Daoy (cell line): ENCODE data around the gene RAB40B. TPM values are rescaled to one million over a fixed set of nuclear protein-coding genes. Genes with fewer than 3 reads are reported as not detected.
A peak's percentile ranks its signal among the peaks of the same experiment; 100 is the strongest.

ENCODE experiments used
- DNase-seq: peaks from one replicate; pipeline ENCODE4 v3.0.0-alpha.2; 2015; ENCODE audit warnings: low read depth
- total RNA-seq: library from RNA; depleted of rRNA; stranded (reverse); fragments of >200 nt; shearing (Covaris generic); gene quantifications from 2 replicates; pipeline ENCODE4 v1.2.3, GENCODE V29; 2014

Gene RAB40B
- total RNA-seq, 1 experiment from 2014 or later = 1.5 TPM

DNA sequence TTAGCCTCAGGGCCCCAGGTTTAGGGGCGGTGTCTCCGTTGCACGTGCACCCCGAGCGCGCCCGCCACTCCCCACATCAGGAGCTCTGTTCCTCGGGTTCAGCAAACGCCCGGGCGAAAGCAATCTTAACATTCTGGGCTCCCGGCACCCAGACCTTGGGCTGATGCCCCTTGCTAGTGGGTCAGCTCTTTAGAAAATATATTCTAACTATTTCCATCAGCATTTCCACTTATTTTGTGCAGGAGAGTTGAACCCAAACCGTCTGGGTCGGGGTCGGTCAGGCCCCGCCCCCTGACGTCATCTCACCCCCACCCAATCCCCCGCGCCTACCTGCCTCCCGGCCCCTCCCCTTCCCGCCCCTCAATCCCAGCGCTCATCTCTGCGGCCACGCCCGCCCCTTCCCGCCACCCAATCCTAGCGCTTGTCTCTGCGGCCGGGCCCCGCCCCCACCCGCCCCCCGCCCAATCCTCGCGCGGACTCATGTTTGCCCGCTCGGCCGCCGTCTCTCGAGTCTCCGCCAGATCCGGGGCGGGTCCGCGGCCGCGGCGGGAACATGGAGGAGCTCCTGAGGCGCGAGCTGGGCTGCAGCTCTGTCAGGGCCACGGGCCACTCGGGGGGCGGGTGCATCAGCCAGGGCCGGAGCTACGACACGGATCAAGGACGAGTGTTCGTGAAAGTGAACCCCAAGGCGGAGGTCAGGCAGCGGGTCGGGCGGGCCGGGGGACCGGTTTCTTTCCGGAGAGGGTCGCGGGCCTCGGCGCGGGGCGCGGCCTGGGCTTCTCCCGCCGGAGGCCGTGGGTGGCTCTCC lies 17.9 kb upstream of the RAB40B start, which contains the start of gene FN3KRP:
Gene FN3KRP, plus strand, starts transcription at position 504 of the 808 bp plus-strand sequence. Its CDS starts 50 bp downstream, at position 554.
- DNase-seq = peak; percentile 93

DNA sequence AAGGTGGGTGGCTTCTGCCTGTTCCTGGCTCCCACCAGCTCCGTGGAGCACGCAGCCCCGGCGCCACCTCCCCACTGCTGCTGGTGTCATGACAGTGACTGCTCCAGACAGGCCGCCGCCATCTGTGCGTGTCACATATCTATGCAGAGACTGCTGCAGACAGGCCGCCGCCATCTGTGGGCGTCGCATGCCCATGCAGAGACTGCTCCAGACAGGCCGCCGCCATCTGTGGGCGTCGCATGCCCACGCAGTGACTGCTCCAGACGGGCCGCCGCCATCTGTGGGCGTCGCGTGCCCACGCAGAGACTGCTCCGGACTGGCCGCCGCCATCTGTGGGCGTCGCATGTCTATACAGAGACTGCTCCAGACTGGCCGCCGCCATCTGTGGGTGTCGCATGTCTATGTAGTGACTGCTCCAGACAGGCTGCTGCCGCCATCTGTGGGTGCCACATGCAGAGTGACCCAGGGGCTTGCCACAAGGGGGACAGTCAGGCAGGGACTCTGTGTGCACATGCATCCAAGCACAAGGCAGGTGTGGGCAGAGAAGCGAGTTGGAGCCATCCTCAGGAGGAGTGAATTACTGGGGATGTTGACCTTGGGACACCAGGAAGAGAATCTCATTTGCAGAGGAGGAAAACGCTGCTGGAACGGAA lies 14.7 kb upstream of the RAB40B start:
- no peak for DNase-seq

DNA sequence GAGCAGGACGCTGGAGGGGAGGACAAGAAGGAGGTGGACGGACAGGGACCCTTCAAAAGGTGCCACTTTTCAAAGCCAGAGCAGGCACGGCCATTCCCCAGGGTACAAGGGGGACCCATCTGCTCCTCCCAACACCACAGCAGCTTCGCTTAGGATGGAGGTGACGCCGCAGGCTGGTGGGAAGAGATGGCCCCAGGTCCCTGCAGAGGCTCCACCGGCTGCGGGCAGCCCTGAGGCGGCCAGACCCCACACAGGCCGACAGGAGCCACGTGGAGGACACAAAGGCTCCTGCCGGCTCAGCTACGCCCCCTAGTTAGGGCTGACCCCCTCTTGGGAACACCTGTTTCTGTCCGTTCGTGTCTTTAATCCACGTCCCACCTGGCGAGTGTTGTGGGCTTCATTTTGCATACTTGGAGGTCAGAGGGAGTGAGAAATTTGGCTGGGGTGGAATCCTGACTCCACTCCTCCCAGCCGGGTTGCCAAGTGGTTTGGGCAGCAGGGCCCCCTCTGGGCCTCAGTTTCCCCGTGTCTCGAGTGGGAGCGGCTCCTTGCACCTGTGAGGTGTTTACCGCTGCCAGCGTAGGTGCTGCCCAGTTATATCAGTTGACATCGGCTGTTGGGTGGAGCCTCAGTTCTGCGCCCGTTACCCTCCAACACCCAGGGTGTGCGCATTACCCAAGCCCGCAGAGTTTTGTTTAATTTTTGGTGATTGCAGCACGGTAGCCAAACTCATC lies 12.2 kb upstream of the RAB40B start:
- no peak for DNase-seq

DNA sequence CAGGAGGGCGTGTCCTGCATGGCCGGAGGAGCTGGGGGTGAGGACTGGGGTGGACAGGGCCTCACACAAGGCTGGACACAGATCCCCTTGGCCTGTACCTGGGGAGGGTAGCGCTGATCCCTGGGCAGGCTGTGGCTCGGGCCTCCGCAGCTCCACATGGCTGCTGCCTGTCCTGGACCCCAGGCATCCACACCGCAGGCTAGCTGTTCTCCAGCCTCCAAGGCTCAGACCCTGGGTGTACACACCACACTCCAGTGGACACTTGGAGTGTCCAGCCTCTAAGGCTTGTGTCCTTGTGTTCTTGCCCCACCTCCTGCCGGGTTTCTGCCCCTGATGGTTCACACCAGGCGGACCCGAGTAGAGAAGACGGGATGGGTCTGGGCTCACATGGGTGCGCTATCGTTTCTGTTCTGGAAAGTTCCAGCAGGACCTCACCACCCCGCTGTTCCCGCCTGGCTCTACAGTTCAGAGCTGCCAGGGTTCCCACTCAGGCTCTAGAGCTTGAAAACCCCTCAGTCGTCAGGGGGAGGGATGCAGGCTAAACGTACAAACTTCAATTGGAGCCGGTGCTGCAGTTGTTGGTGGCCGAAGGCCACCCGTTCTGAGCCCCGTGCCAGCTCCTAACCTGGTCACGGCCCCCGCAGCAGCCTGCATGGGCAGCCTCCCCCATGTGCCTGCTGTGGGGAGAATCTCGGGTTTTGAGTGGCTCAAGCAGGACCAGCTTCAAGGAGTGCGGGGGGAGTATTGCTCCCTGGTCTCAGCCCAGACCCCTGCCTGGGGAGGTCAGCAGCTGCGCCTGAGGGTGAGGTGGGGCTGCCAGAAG lies 11.4 kb upstream of the RAB40B start:
- DNase-seq = no peak

DNA sequence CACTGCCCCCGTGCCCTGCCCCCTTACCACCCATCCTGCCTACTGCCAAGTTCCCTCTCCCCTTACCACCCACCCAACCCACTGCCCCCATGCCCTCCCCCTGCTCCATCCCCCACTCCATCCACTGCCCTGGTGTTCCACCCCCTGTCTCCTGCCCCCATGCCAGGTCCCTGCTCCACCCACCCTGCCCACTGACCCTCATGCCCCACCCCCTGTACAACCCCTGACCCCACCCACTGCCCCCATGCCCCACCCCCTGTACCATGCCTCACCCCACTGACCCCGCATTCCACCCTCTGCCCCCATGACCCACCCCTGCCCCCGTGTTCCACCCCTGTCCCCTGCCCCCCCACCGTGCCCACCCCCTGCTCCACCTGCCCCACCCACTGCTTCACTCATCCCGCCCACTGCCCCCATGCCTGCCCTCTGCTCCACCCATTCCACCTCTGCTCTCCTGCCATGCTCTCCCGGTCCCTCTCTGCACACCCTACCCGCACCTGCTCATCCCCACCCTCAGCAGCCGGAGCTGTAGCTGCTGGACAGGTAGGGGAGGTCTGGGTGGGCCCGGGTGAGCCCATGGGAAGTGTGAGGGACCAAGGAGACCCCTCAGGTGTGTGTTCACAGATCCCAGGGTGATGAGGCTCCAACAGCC lies 10.7 kb upstream of the RAB40B start:
- no peak for DNase-seq

DNA sequence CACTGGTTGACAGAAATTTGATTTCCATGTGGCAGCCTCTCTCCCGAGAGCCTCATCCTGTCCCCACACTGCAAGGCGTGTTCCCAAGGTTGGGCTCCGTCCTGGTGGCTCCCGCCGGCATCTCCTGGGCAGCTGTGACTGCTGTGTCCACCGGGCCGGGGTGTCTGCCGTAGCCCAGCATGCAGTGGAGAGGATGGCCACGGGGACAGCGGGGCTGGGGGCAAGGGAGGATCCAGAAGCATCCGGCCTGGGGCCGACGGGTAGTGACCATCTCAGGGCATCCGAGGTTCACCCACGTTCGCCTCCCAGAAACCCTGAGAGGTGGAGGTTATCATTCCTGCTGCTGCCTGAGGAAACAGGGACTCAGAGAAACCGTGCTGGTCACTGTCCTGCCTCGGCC lies 7.3 kb upstream of the RAB40B start:
- no peak for DNase-seq

DNA sequence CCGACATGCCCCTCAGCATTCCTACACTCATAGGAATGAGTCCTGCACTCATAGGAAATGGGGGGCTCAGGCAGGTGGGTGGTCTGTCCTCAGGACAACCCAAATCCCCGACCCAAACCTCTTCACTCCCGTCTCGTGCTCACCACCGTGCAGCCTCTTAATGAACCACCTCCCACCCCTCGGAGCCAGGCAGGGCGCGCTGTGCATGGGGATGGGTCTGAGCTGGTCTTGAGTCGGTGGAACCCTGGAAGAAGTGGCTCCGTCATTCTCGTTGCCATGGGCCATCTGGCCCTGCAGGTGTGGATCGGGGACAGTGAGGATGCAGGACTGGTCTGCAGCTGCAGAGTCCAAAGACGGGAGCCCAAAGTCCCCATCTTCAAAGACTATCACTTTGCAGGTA lies 6.4 kb upstream of the RAB40B start:
- no peak for DNase-seq

DNA sequence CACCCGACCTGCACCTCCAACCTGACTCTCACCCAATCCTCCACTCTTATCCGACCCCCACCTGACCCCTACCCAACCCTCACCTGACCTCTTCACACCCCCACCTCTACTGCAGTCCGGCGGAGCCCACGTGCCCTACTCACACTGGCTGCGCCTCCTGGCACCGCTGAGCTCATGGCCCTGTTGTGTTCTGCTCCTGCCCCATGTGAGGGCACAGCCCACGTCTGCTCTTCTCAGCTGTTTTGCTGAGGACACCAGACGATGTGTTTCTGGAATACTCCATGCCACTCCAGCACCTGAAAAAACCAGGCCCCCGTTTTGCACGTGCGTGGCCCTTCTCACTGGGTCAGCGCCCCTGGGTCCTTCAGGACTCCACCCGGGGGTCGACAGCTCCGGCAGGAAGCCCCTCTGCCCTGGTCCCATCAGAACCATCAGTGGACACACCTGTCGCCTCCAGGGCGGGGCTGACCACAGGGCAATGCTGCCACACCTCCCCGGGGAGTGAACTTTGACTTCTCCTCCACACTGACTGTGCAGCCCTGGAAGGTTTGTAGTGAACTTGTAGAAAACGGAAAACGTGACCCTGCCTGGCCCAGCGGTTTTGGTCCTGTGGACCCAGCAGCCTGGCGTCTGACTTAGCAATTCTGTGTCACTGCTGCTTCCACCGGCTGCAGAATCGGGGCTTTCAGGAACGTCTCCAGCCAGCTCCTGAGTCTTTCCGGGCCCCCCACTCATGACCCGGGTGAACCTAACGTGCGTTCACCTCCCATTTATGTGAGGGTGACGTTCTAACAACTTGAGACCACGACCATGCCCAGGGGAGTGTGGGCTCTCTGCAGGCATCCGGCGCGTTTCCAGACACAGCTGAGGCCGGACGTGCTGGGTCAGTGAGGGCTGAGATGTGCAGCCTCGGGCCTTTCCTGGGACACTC lies 5.7 kb upstream of the RAB40B start:
- DNase-seq = no peak

DNA sequence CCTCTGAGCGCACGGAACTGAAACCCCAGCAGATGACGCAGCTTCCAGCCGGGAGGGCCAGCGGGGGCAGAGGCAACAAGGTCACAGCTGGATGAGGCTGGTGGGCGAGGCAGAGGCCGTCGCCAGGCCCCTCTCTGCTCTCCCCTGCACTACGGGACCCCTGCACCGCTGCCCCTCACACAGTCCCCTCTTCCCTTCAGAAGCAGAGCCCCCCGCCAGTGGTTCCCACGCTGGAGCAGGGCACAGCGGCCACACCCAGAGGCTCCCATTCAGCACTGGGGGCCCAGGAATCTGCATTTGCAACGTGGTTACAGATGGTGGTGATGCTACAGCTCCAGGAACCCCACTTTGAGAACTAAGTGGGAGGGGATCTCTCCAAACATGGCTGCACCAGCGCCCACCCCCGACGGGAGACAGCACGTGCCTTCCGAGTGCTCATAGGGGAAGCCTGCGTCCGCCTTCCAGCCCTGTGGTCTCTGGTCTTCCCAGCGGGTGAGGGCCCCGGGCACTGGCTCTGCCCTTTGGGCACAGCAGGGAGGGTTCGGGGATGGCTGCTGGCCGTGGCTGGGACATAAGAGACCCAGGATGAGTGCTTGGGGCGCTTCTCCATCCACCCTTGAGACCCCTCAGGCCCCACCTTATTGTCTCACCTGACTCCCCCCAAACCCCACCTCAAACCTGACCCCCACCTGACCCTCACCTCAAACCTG lies 4.7 kb upstream of the RAB40B start:
- DNase-seq = no peak

DNA sequence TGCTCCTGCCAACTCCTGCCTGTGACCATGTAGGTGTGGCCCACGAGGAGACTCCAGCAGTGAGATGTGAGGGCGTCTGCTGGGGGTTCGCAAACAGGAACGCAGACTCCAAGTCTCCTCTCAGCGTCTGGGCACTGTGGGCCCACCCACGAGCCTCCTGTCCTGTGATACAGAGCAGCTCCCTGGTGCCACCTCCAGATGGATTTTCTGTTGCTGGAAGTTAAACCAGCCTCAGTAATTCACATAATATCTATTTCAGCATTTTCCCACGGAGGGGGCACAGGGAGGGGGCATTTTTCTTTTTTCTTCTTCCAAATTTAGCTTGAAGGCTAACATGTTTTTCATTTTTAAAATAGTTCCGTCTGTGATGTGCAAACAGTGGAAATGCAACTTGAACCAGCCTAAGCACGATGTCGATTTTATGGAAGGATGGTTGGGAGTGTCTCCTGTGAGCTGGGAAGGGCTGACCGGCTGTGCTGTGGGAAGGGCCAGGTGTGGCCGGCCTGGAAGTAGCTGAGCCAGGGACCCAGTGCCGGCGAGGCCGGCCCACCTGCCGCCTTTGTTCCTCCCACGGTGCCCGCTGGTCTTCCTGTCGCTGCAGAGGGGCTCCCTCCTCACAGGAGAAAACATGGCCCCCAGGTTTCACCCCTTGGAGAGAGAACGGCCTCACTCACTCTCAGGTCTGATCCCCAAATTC lies 3.9 kb upstream of the RAB40B start:
- no peak for DNase-seq

DNA sequence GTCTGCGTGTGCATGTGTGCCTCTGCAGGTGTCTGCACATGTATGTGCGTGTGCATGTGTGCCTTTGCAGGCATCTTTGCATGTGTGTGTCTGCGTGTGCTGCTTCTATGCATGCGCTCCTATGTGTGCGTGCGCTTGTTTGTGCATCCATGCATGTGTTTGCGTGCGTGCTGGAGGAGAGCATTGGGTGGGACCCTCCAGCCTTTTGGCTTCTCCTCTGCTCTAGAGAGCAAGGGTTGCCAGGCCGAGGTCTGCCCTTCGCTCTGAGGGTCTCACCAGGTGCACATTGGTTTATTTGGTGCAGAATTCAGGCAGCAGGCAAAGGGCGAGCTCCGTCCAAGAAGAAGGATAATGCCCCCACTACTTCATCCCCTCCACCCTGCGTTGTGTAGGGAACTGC lies 1.1 kb upstream of the RAB40B start:
- DNase-seq = no peak

DNA sequence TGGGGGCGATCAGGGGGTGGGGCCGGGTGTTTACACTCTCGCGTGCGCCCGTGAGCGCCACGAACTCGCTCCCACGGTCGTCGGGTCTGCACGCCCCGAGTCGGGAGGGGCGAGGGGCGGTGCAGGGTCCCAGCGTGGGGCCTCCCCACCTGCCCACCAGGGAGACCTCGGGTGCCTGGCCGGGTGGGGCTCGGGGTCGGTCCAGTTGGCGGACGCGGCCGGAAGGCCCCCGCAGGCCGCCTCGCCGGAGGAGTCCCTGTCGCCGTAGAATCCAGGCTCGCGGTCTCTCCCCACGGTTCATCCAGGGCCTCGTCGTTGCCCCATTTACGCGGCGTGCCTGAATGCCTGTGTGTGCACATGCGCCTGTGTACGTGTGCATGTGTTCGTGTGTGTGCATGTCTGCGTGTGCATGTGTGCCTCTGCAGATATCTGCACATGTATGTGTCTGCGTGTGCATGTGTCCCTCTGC lies 510 bp upstream of the RAB40B start:
- no peak for DNase-seq

DNA sequence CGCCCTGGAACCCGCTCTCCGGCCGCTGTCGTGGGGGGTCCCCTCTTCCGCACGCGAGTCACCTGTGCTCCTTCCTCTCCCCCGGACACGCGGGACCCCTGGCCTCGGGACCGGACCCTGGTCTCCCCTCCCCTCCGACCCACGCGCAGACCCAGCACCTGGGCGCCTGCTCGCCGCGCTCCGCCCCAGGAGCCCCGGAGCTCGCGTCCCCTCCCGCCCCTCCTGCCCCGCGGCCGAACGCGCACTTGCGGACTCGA lies 762 bp downstream of the RAB40B start:
- DNase-seq = no peak

DNA sequence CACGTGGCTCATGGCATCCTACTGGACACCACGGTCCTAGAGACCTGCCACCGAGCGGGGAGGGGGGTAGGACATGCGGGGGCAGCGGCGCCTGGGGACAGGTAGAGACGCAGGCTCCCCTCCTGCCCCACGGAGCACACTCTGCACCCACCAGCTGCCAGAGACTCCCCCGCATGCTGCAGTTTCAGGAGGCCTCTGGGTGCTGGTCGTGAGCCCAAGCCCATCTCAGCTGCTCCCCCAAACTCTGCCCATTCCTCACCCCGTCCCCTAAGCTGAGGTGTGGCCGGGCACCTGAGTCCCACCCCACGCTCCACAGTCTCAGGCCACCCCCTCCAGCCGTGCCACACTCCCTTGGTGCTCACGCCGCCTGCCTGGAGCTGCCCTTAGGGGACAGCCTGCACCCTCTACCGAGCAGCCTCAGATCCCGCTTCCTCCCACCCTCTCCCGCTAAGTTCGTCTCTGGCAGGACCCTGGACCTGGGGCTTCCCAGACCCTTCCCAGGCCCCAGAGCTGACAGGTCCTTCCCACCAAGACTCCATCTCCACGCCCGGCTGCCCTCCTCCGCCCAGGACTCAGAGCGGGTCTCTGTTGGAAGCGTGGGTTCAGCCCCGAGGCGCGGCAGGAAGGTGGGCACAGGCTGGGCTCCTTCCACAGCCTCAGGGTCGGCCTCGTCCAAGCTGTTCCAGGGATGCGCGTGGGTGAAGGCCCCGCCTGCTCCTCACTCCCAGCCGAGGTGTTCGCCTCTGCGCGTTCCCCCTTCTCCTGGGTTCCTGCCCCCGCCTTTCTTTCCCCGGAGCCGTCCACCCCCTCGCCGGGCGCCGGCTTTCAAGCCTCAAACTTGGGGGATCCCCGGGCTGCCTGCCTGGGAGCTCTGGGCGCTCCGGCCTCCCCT lies 1.3 kb downstream of the RAB40B start:
- DNase-seq = no peak

DNA sequence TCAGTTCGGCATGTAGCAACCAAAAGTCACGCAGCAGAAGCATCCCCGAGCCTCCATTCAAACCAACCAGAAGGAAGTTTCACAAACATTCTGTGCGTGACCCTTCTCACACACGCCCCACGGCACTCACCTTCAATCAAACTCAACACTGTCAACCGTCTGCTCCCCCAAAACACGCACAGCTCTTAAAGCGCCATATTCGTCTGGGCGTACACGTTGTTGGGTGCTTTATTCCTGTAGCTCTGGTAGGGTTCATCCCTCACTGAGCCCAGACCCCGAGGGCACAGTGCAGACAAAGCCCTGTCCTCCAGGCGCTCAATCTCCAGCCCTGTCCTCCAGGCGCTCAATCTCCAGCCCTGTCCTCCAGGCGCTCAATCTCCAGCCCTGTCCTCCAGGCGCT lies 2.2 kb downstream of the RAB40B start:
- DNase-seq = no peak

DNA sequence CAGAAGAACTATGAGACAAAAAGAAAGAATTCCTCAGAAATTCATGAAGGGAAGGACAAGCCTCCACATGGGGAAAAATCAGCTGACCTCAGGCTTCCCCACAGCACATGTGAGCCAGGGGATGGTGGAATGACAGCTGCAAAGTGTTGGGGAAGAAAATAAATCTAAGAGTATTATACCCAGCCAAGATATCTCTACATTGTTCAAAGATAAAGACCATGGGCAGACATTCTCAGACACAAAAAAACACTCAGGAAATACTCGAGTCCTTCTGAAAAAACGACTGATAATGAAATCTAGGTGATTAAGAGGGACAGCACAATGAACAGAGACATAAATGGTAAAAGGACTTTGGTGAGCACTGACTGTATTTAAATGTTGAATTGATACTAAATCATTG lies 3.9 kb downstream of the RAB40B start:
- no peak for DNase-seq

DNA sequence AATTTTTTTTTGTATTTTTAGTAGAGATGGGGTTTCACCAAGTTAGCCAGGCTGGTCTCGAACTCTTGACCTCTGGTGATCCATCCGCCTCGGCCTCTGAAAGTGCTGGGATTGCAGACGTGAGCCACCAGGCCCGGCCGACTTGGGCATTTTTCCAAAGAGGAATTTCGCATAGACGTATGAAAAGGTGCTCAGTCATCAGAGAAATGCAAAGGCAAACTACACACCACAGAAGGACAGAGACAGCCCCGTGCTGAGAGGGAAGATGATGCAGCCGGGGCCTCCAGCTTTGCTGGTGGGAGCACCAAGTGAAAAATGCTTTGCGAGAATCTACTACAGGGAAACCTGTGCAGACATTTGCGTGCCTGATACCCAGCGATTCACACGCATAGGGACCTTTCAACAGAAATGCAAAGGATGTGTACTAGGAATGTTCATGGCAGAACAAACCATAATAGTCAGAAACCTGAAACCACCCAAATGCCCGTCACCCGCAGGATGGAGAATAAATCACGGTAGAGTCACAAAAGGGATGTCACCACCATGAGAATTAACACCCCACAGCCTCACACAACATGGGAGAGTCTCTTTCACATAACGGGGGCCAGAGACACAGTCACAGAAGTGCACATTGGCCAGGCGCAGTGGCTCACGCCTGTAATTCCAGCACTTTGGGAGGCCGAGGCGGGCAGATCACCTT lies 5.2 kb downstream of the RAB40B start:
- no peak for DNase-seq
